A549 (cell line): ENCODE measurements around the gene BRD8.

Experiments used
- CBX2 ChIP-seq: fragments of 200-600 bp; sonication (generic); IDR thresholded peaks from 2 replicates; pipeline ENCODE4 v1.6.1; 2016; ENCODE audit warnings: low read depth, mild to moderate bottlenecking, borderline replicate concordance
- CTCF ChIP-seq: fragments of >200 bp; sonication (Bioruptor Twin); formaldehyde crosslinking; IDR thresholded peaks from 3 replicates; pipeline ENCODE4 v1.5.1; 2016
- HOXB13 ChIP-seq: fragments of 250-450 bp; sonication (Bioruptor Pico); IDR thresholded peaks from 2 replicates; pipeline ENCODE4 v1.5.0; 2020; ENCODE audit warnings: low read depth, mild to moderate bottlenecking, moderate library complexity
- JUNB ChIP-seq: fragments of >200 bp; sonication (Bioruptor Twin); formaldehyde crosslinking; IDR thresholded peaks from 2 replicates; pipeline ENCODE4 v1.6.1; 2016
- POLR2A ChIP-seq: IDR thresholded peaks from 2 replicates; pipeline ENCODE4 v1.6.1; 2012; ENCODE audit warnings: mild to moderate bottlenecking, low read length
- RAD21 ChIP-seq, 2 experiments: fragments of >200 bp in 1 of 2; sonication (Bioruptor Twin) in 1 of 2; formaldehyde crosslinking in 1 of 2; IDR thresholded peaks in 1 of 2; conservative IDR thresholded peaks in 1 of 2; 2 replicates in 1 of 2; 3 replicates in 1 of 2; pipeline ENCODE4 v1.6.1; 2012 to 2018; ENCODE audit warnings: inconsistent platforms in 1 of 2
- RCOR1 ChIP-seq: fragments of 150-350 bp; IDR thresholded peaks from 2 replicates; pipeline ENCODE4 v1.6.1; 2014; ENCODE audit warnings: antibody characterized with exemption, low read length, low read depth
- RFX5 ChIP-seq: fragments of 450-650 bp; IDR thresholded peaks from 2 replicates; pipeline ENCODE4 v1.7.1; 2014; ENCODE audit warnings: antibody characterized with exemption, mild to moderate bottlenecking, moderate library complexity
- SMC3 ChIP-seq: fragments of >200 bp; sonication (Bioruptor Twin); formaldehyde crosslinking; IDR thresholded peaks from 3 replicates; pipeline ENCODE4 v1.6.1; 2018; ENCODE audit warnings: inconsistent platforms
- TF ChIP-seq, protein P1 (sequence below): fragments of 450-650 bp; IDR thresholded peaks from 2 replicates; pipeline ENCODE4 v1.6.1; 2014; ENCODE audit warnings: antibody characterized with exemption

DNA sequence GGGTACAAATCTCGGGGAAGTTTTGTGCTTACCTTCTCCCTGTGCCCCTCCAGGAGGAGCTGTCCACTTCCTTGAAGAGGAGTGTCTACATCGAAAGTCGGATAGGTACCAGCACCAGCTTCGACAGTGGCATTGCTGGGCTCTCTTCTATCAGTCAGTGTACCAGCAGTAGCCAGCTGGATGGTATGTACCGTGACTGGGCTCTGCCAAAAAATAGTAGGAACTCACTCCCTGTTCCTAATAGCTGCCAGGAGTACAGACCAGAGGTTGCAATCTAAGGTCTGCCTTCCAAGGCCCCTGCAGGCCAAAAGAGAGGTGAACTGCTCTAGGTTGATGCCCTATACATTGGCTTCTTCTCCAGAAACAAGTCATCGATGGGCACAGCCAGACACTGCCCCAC, 4.4 kb upstream of the BRD8 start:
- TF ChIP-seq RAD21 (conservative IDR thresholded peaks at IDR 0.05 in 1 of 2, IDR thresholded peaks at IDR 0.05 in 1 of 2) = no peak
- TF ChIP-seq HOXB13 (CRISPR knock-in tag) = no peak
- no peak for TF ChIP-seq RCOR1
- TF ChIP-seq, protein P1, sequence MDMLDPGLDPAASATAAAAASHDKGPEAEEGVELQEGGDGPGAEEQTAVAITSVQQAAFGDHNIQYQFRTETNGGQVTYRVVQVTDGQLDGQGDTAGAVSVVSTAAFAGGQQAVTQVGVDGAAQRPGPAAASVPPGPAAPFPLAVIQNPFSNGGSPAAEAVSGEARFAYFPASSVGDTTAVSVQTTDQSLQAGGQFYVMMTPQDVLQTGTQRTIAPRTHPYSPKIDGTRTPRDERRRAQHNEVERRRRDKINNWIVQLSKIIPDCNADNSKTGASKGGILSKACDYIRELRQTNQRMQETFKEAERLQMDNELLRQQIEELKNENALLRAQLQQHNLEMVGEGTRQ = no peak
- no peak for TF ChIP-seq JUNB
- TF ChIP-seq RFX5 = no peak
- no peak for TF ChIP-seq CTCF
- TF ChIP-seq POLR2A = no peak
- TF ChIP-seq SMC3 = no peak
- TF ChIP-seq CBX2 = no peak
